Measurements from ENCODE around the gene SPATA20.
A peak's percentile ranks its signal among the peaks of the same experiment; 100 is the strongest.

SPATA20 gene

GRCh38 chr17:50560185-50560824 is 13.3 kb downstream of the SPATA20 start, which contains the start of gene CACNA1G:
Gene CACNA1G (plus strand): TSS chr17:50560715. CDS start chr17:50561460, 745 bp downstream.
- DNase-seq: peak; percentile 83 to 86

GRCh38 chr17:50560931-50561745 is 14.2 kb downstream of the SPATA20 start:
- no peak for DNase-seq

- no peak for DNase-seq
Measured at GRCh38 chr17:50561746-50562141, 14.8 kb downstream of the SPATA20 start.

- no peak for DNase-seq
Measured at GRCh38 chr17:50562242-50563091, 15.5 kb downstream of the SPATA20 start.

GRCh38 chr17:50563092-50563511 is 16.1 kb downstream of the SPATA20 start:
- no peak for DNase-seq

GRCh38 chr17:50564916-50565315 is 17.9 kb downstream of the SPATA20 start:
- DNase-seq: no peak

- no peak for DNase-seq
Measured at GRCh38 chr17:50565402-50566350, 18.7 kb downstream of the SPATA20 start.

- no peak for DNase-seq
Measured at GRCh38 chr17:50566886-50567285, 19.9 kb downstream of the SPATA20 start.

- DNase-seq: no peak
Measured at GRCh38 chr17:50568659-50569058, 21.7 kb downstream of the SPATA20 start.

GRCh38 chr17:50569592-50569991 is 22.6 kb downstream of the SPATA20 start:
- no peak for DNase-seq

GRCh38 chr17:50570032-50570431 is 23.1 kb downstream of the SPATA20 start:
- DNase-seq: no peak

GRCh38 chr17:50570528-50570927 is 23.6 kb downstream of the SPATA20 start:
- DNase-seq: no peak

- no peak for DNase-seq
Measured at GRCh38 chr17:50571681-50572080, 24.7 kb downstream of the SPATA20 start.

GRCh38 chr17:50572541-50572940 is 25.6 kb downstream of the SPATA20 start:
- no peak for DNase-seq

GRCh38 chr17:50573866-50574611 is 27.1 kb downstream of the SPATA20 start:
- no peak for DNase-seq

GRCh38 chr17:50575581-50576210 is 28.7 kb downstream of the SPATA20 start:
- DNase-seq: no peak

- DNase-seq: no peak
Measured at GRCh38 chr17:50576864-50577263, 29.9 kb downstream of the SPATA20 start.

- DNase-seq: no peak
Measured at GRCh38 chr17:50577451-50577954, 30.5 kb downstream of the SPATA20 start.

GRCh38 chr17:50578173-50578572 is 31.2 kb downstream of the SPATA20 start:
- DNase-seq: no peak

- no peak for DNase-seq
Measured at GRCh38 chr17:50579399-50579798, 32.4 kb downstream of the SPATA20 start.

GRCh38 chr17:50580646-50581045 is 33.7 kb downstream of the SPATA20 start:
- no peak for DNase-seq
